DMS153 treated with DMSO at 0.1 percent for 48 hours (cell line): ENCODE data around the gene IGFBPL1.
"Not testable (repeated sequence)": the region's sequence is repeated elsewhere in the genome, so short reads cannot be mapped to it uniquely, and the experiment has no call there.

Source experiments
- DNase-seq: peaks from one replicate; lab custom pipeline; 2025; ENCODE audit not compliant: unreplicated experiment; lab: John Stamatoyannopoulos, UW

The IGFBPL1 gene

GRCh38 chr9:38399191-38399590, 25.1 kb downstream of the IGFBPL1 start:
- not testable (repeated sequence) for DNase-seq

- DNase-seq, result no peak
These were observed 27.9 kb downstream of the IGFBPL1 start for GRCh38 chr9:38396371-38396671.

GRCh38 chr9:38395653-38396370, 28.4 kb downstream of the IGFBPL1 start:
- DNase-seq, result no peak

GRCh38 chr9:38394416-38394815, 29.8 kb downstream of the IGFBPL1 start:
- DNase-seq, result no peak

- no peak for DNase-seq
These were observed 31.0 kb downstream of the IGFBPL1 start for GRCh38 chr9:38393128-38393796.

- DNase-seq, result peak; percentile 69
These were observed 31.8 kb downstream of the IGFBPL1 start, which contains the start of gene ALDH1B1 for GRCh38 chr9:38392235-38393127. Gene ALDH1B1 (plus strand): TSS chr9:38392702. CDS start chr9:38395749, 3,047 bp downstream.

GRCh38 chr9:38391278-38392118, 32.8 kb downstream of the IGFBPL1 start:
- no peak for DNase-seq

GRCh38 chr9:38390851-38391250, 33.4 kb downstream of the IGFBPL1 start:
- DNase-seq, result no peak

GRCh38 chr9:38390442-38390841, 33.8 kb downstream of the IGFBPL1 start:
- DNase-seq, result no peak

- DNase-seq, result no peak
These were observed 34.9 kb downstream of the IGFBPL1 start for GRCh38 chr9:38389313-38389712.

- DNase-seq, result no peak
These were observed 35.7 kb downstream of the IGFBPL1 start for GRCh38 chr9:38388283-38389223.

GRCh38 chr9:38387751-38388150, 36.5 kb downstream of the IGFBPL1 start:
- no peak for DNase-seq

- DNase-seq, result no peak
These were observed 37.2 kb downstream of the IGFBPL1 start for GRCh38 chr9:38387066-38387465.

GRCh38 chr9:38386319-38386895, 37.8 kb downstream of the IGFBPL1 start:
- DNase-seq, result no peak

- no peak for DNase-seq
These were observed 38.4 kb downstream of the IGFBPL1 start for GRCh38 chr9:38385896-38386295.

GRCh38 chr9:38384990-38385848, 39.0 kb downstream of the IGFBPL1 start:
- no peak for DNase-seq

GRCh38 chr9:38382141-38382540, 42.1 kb downstream of the IGFBPL1 start:
- no peak for DNase-seq

- DNase-seq, result peak; percentile 59
These were observed 43.3 kb downstream of the IGFBPL1 start for GRCh38 chr9:38380872-38381534.
